Sigmoid colon (tissue), 7 donors: ENCODE results near the gene ITPRIP. TPM values are rescaled to one million over a fixed set of nuclear protein-coding genes. Genes with fewer than 3 reads are reported as not detected.

Source experiments
- DNase-seq: peaks from one replicate; pipeline ENCODE4 v3.0.0-alpha.2; 2019
- H3K27ac ChIP-seq, 4 donors: fragments of 200-600 bp; sonication (generic); one replicate each; pipeline ENCODE4 v1.5.1; 2016 to 2019; ENCODE audit warnings: mild to moderate bottlenecking in 1 of 4
- H3K27me3 ChIP-seq, 3 donors: fragments of 200-600 bp; sonication (generic); one replicate each; pipeline ENCODE4 v1.5.1; 2019; ENCODE audit warnings: mild to moderate bottlenecking in 1 of 3
- H3K36me3 ChIP-seq, 4 donors: fragments of 200-600 bp; sonication (generic); one replicate each; pipeline ENCODE4 v1.5.1; 2016 to 2019
- H3K4me1 ChIP-seq, 4 donors: fragments of 200-600 bp; sonication (generic); one replicate each; pipeline ENCODE4 v1.5.1; 2017 to 2019
- H3K4me3 ChIP-seq, 4 donors: fragments of 200-600 bp; sonication (generic); one replicate each; pipeline ENCODE4 v1.5.1; 2017 to 2019; ENCODE audit warnings: mild to moderate bottlenecking in 2 of 4, moderate library complexity in 1 of 4
- H3K9me3 ChIP-seq, 4 donors: fragments of 200-600 bp in 3 of 4; sonication (generic) in 3 of 4; one replicate each; pipeline versions ENCODE4 v1.5.1 to v1.6.1; 2013 to 2019
- EP300 ChIP-seq, 4 donors: sonication (generic); formaldehyde crosslinking; IDR thresholded peaks; one replicate each; pipeline ENCODE4 v1.6.1; 2017; ENCODE audit warnings: antibody characterized with exemption in 4 of 4
- POLR2A ChIP-seq, 2 donors: fragments of 450-650 bp; IDR thresholded peaks; one replicate each; pipeline ENCODE4 v1.6.1; 2016; ENCODE audit warnings: antibody characterized with exemption in 2 of 2, mild to moderate bottlenecking in 2 of 2, moderate library complexity in 2 of 2
- POLR2AphosphoS5 ChIP-seq, 4 donors: sonication (generic); formaldehyde crosslinking; IDR thresholded peaks; one replicate each; pipeline ENCODE4 v1.6.1; 2017; ENCODE audit warnings: antibody characterized with exemption in 4 of 4
- WGBS, 2 donors: extraction: QIAGEN DNeasy Blood & Tissue Kit; methylation state at CpG; one replicate each; pipeline ENCODE4 v1.1.7; 2013; 5-methylcytosine and 5-hydroxymethylcytosine counted together
- intact Hi-C: fragments of 100-400 bp; cut with DNase I; formaldehyde crosslinking; loops from one replicate; pipeline ENCODE4 v1.15.1; 2023
- polyA plus RNA-seq, 3 donors: library from polyadenylated mRNA; stranded (reverse); fragments of 200-250 nt; gene quantifications; one replicate each; pipeline ENCODE4 v1.2.3, GENCODE V29; 2013
- total RNA-seq, 4 donors: library from RNA; depleted of rRNA; stranded (reverse); fragments of >200 nt; gene quantifications; one replicate each; pipeline ENCODE4 v1.1.0, GENCODE V29; 2016
- TF ChIP-seq, protein P1 (sequence below), 4 experiments: fragments of 450-650 bp in 3 of 4; fragments of 200-600 bp in 1 of 4; IDR thresholded peaks; one replicate each; pipeline ENCODE4 v1.5.1; 2016 to 2019; ENCODE audit warnings: antibody characterized with exemption in 4 of 4, mild to moderate bottlenecking in 3 of 4, moderate library complexity in 2 of 4
- donor health status: healthy with polysubstance abuse.
- donor health status: Bipolar disorder and iron deficiency.
- donor health status: healthy.

The ITPRIP gene
- total and polyA plus RNA-seq, 7 donors: 1.2 to 22.4 (median 11.4) TPM

DNA sequence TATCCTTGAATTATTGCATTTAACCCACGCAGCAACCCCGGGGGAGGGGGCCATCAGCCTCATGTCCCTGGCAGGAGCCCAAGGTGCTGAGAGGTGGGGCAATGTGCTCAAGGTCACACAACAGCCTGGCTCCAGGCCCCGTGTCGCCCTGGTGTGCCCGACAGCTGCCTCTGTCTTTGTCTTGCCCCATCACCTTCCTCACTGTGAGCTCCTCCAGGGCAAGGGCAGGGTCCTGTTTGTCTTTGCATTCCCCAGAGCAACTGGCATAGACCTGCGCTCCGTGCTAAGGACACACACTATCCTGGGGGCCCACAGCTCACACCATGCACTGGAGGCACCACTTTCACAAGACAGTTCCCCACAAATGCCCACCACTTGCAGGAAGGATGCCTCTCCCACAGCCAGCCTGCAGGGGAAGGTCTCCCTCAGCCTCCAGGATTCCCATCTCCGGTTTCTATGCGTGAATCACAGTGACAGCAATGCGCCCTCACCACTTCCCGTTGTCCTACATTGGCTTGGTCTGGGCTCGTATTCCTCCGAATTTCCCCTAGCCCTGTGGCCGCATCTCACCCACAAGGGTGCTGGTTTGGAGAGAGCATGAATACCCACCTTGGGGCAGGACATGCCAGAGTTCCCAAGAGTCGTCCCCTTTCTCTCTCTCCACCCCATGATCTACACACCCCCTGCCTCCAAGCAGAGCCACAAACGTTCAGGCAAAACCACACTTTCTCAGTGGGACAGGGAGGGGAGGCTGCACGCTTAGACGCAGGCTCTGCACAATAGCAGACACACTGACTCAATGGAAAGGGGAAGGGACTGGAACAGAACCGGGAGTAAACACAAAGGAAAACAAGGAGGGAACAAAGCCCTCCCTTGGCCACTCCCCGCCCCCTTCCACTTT lies 10.3 kb downstream of the ITPRIP start:
- intact Hi-C loops: no loop called here
- H3K36me3 ChIP-seq: no peaks in the 10 kb centered on the region
- H3K4me3 ChIP-seq: peak overlapping the region in 3 of 4 donors; percentile 4 to 20 (median 11)
- no peaks in the 10 kb centered on the region for H3K27me3 ChIP-seq
- peak overlapping the region; percentile 78 to 99 (median 96) for H3K27ac ChIP-seq
- TF ChIP-seq EP300 (IDR thresholded peaks at IDR 0.05) (no peak), POLR2AphosphoS5 (IDR thresholded peaks at IDR 0.05) (peak; percentile 38 to 76 (median 64)), POLR2A (IDR thresholded peaks at IDR 0.05) (peak in 1 of 2 donors; percentile 9)
- TF ChIP-seq, protein P1, sequence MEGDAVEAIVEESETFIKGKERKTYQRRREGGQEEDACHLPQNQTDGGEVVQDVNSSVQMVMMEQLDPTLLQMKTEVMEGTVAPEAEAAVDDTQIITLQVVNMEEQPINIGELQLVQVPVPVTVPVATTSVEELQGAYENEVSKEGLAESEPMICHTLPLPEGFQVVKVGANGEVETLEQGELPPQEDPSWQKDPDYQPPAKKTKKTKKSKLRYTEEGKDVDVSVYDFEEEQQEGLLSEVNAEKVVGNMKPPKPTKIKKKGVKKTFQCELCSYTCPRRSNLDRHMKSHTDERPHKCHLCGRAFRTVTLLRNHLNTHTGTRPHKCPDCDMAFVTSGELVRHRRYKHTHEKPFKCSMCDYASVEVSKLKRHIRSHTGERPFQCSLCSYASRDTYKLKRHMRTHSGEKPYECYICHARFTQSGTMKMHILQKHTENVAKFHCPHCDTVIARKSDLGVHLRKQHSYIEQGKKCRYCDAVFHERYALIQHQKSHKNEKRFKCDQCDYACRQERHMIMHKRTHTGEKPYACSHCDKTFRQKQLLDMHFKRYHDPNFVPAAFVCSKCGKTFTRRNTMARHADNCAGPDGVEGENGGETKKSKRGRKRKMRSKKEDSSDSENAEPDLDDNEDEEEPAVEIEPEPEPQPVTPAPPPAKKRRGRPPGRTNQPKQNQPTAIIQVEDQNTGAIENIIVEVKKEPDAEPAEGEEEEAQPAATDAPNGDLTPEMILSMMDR (IDR thresholded peaks at IDR 0.05): no peak
- peak; percentile 81 for DNase-seq
- H3K4me1 ChIP-seq: peaks cover 0 to 100% (median 99%) of the 10 kb centered on the region in 4 donors
- 48 to 66% methylated on average over 20 of the region's 20 CpGs for WGBS, 2 donors
- no peaks in the 10 kb centered on the region for H3K9me3 ChIP-seq

- Histone ChIP-seq H3K9me3 (no peaks in the 10 kb centered on the region), H3K4me1 (peaks cover 0 to 100% (median 98%) of the 10 kb centered on the region in 4 donors), H3K27me3 (no peaks in the 10 kb centered on the region), H3K27ac (peak overlapping the region; percentile 78 to 99 (median 96)), H3K36me3 (no peaks in the 10 kb centered on the region), H3K4me3 (no peak overlapping the region)
- intact Hi-C loops: no loop called here
- DNase-seq: peak; percentile 48
- WGBS, 2 donors: 95% methylated on average over 9 of the region's 9 CpGs
- no peak for TF ChIP-seq POLR2A (IDR thresholded peaks at IDR 0.05)
- no peak for TF ChIP-seq EP300 (IDR thresholded peaks at IDR 0.05)
- no peak for TF ChIP-seq POLR2AphosphoS5 (IDR thresholded peaks at IDR 0.05)
- TF ChIP-seq, protein P1 (IDR thresholded peaks at IDR 0.05): no peak
Measured at GRCh38 chr10:104326991-104327610, 11.2 kb downstream of the ITPRIP start.

GRCh38 chr10:104325436-104326435 lies 12.5 kb downstream of the ITPRIP start:
- H3K9me3 ChIP-seq: no peaks in the 10 kb centered on the region
- 68 to 87% methylated on average over 28 of the region's 28 CpGs for whole genome bisulfite sequencing, 2 donors
- no peak overlapping the region for H3K4me3 ChIP-seq
- no peaks in the 10 kb centered on the region for H3K36me3 ChIP-seq
- H3K27me3 ChIP-seq: no peaks in the 10 kb centered on the region
- TF ChIP-seq, protein P1 (IDR thresholded peaks at IDR 0.05): no peak
- no peak for TF ChIP-seq EP300 (IDR thresholded peaks at IDR 0.05)
- no peak for TF ChIP-seq POLR2A (IDR thresholded peaks at IDR 0.05)
- TF ChIP-seq POLR2AphosphoS5 (IDR thresholded peaks at IDR 0.05): peak in 3 of 4 donors; percentile 20 to 44 (median 20)
- peaks cover 0 to 100% (median 98%) of the 10 kb centered on the region in 4 donors for H3K4me1 ChIP-seq
- intact Hi-C loops: no loop called here
- H3K27ac ChIP-seq: peak overlapping the region; percentile 78 to 99 (median 96)
- DNase-seq: peak; percentile 77

GRCh38 chr10:104324931-104325330 lies 13.3 kb downstream of the ITPRIP start:
- Histone ChIP-seq H3K27me3 (no peaks in the 10 kb centered on the region), H3K4me1 (peaks cover 0 to 97% (median 96%) of the 10 kb centered on the region in 4 donors), H3K9me3 (no peaks in the 10 kb centered on the region), H3K4me3 (no peak overlapping the region), H3K27ac (peak overlapping the region; percentile 78 to 99 (median 96)), H3K36me3 (no peaks in the 10 kb centered on the region)
- 93 to 97% methylated on average over 10 of the region's 10 CpGs for WGBS, 2 donors
- DNase-seq: peak; percentile 48
- intact Hi-C loops: no loop called here
- TF ChIP-seq POLR2A (IDR thresholded peaks at IDR 0.05): no peak
- no peak for TF ChIP-seq POLR2AphosphoS5 (IDR thresholded peaks at IDR 0.05)
- TF ChIP-seq, protein P1 (IDR thresholded peaks at IDR 0.05): no peak
- no peak for TF ChIP-seq EP300 (IDR thresholded peaks at IDR 0.05)
